ENCODE data around the gene ANKRD42.

The ANKRD42 gene

GRCh38 chr11:83275888-83276641, 82.6 kb downstream of the ANKRD42 start:
- DNase-seq (ENCODE audit: insufficient read length, low spot score) (no peak), FAIRE-seq (no peak)
- TF ChIP-seq POLR2AphosphoS5 (IDR thresholded peaks at IDR 0.05; ENCODE audit: low read depth, low read length) = no peak
- TF ChIP-seq PAX5 (IDR thresholded peaks at IDR 0.05; ENCODE audit: insufficient read depth, low read length, severe bottlenecking) = no peak
- no peak for TF ChIP-seq POU2F2 (IDR thresholded peaks at IDR 0.05; ENCODE audit: low read depth, low read length)
- TF ChIP-seq TAF1 (IDR thresholded peaks at IDR 0.05; ENCODE audit: low read depth, low read length) = no peak
- no peak for TF ChIP-seq POLR2A (IDR thresholded peaks at IDR 0.05; ENCODE audit: low read depth, low read length)
- TF ChIP-seq SPI1 (IDR thresholded peaks at IDR 0.05; ENCODE audit: low read depth, low read length) = no peak

GRCh38 chr11:83278351-83278750, 84.8 kb downstream of the ANKRD42 start:
- TF ChIP-seq POLR2AphosphoS5 (IDR thresholded peaks at IDR 0.05; ENCODE audit: low read depth, low read length) (no peak), PAX5 (IDR thresholded peaks at IDR 0.05; ENCODE audit: insufficient read depth, low read length, severe bottlenecking) (no peak), TAF1 (IDR thresholded peaks at IDR 0.05; ENCODE audit: low read depth, low read length) (no peak)
- peak; percentile 33 for FAIRE-seq

GRCh38 chr11:83280256-83280655, 86.7 kb downstream of the ANKRD42 start:
- no peak for FAIRE-seq
- no peak for TF ChIP-seq POU2F2 (IDR thresholded peaks at IDR 0.05; ENCODE audit: low read depth, low read length)
- no peak for TF ChIP-seq TAF1 (IDR thresholded peaks at IDR 0.05; ENCODE audit: low read depth, low read length)
- no peak for TF ChIP-seq SPI1 (IDR thresholded peaks at IDR 0.05; ENCODE audit: low read depth, low read length)
- TF ChIP-seq POLR2AphosphoS5 (IDR thresholded peaks at IDR 0.05; ENCODE audit: low read depth, low read length) = no peak
- TF ChIP-seq POLR2A (IDR thresholded peaks at IDR 0.05; ENCODE audit: low read depth, low read length) = no peak
- no peak for TF ChIP-seq PAX5 (IDR thresholded peaks at IDR 0.05; ENCODE audit: insufficient read depth, low read length, severe bottlenecking)
- no peak for DNase-seq (ENCODE audit: insufficient read length, low spot score)

More at GRCh38 chr11:83278351-83278750, 84.8 kb downstream of the ANKRD42 start:
- no peak for DNase-seq (ENCODE audit: insufficient read length, low spot score)

GRCh38 chr11:83282084-83282716, 88.7 kb downstream of the ANKRD42 start:
- FAIRE-seq (no peak), DNase-seq (ENCODE audit: insufficient read length, low spot score) (no peak)
- no peak for TF ChIP-seq POLR2A (IDR thresholded peaks at IDR 0.05; ENCODE audit: low read depth, low read length)
- no peak for TF ChIP-seq SPI1 (IDR thresholded peaks at IDR 0.05; ENCODE audit: low read depth, low read length)
- TF ChIP-seq TAF1 (IDR thresholded peaks at IDR 0.05; ENCODE audit: low read depth, low read length) = no peak
- TF ChIP-seq POU2F2 (IDR thresholded peaks at IDR 0.05; ENCODE audit: low read depth, low read length) = no peak
- TF ChIP-seq POLR2AphosphoS5 (IDR thresholded peaks at IDR 0.05; ENCODE audit: low read depth, low read length) = no peak

GRCh38 chr11:83284501-83285150, 91.1 kb downstream of the ANKRD42 start:
- FAIRE-seq = peak; percentile 38
- DNase-seq (ENCODE audit: insufficient read length, low spot score) = no peak

GRCh38 chr11:83285151-83285770, 91.7 kb downstream of the ANKRD42 start:
- TF ChIP-seq SPI1 (IDR thresholded peaks at IDR 0.05; ENCODE audit: low read depth, low read length) = no peak
- TF ChIP-seq POLR2A (IDR thresholded peaks at IDR 0.05; ENCODE audit: low read depth, low read length) = no peak
- no peak for TF ChIP-seq POLR2AphosphoS5 (IDR thresholded peaks at IDR 0.05; ENCODE audit: low read depth, low read length)
- TF ChIP-seq POU2F2 (IDR thresholded peaks at IDR 0.05; ENCODE audit: low read depth, low read length) = no peak
- no peak for TF ChIP-seq PAX5 (IDR thresholded peaks at IDR 0.05; ENCODE audit: insufficient read depth, low read length, severe bottlenecking)
- TF ChIP-seq TAF1 (IDR thresholded peaks at IDR 0.05; ENCODE audit: low read depth, low read length) = no peak
- DNase-seq (ENCODE audit: insufficient read length, low spot score) = no peak
- FAIRE-seq = no peak

More at GRCh38 chr11:83284501-83285150, 91.1 kb downstream of the ANKRD42 start:
- no peak for TF ChIP-seq PAX5 (IDR thresholded peaks at IDR 0.05; ENCODE audit: insufficient read depth, low read length, severe bottlenecking)
- no peak for TF ChIP-seq POLR2AphosphoS5 (IDR thresholded peaks at IDR 0.05; ENCODE audit: low read depth, low read length)
- no peak for TF ChIP-seq SPI1 (IDR thresholded peaks at IDR 0.05; ENCODE audit: low read depth, low read length)
- no peak for TF ChIP-seq TAF1 (IDR thresholded peaks at IDR 0.05; ENCODE audit: low read depth, low read length)
- TF ChIP-seq POU2F2 (IDR thresholded peaks at IDR 0.05; ENCODE audit: low read depth, low read length) = no peak
- TF ChIP-seq POLR2A (IDR thresholded peaks at IDR 0.05; ENCODE audit: low read depth, low read length) = no peak

GRCh38 chr11:83285771-83286528, 92.4 kb downstream of the ANKRD42 start, which contains the start of gene CCDC90B:
Gene CCDC90B (minus strand): TSS chr11:83286367. CDS start chr11:83285972, 395 bp downstream.
- TF ChIP-seq POLR2AphosphoS5 (IDR thresholded peaks at IDR 0.05; ENCODE audit: low read depth, low read length) (peak; percentile 93), POU2F2 (IDR thresholded peaks at IDR 0.05; ENCODE audit: low read depth, low read length) (peak; percentile 30; the same call in 1 of the 2 replicates), PAX5 (IDR thresholded peaks at IDR 0.05; ENCODE audit: insufficient read depth, low read length, severe bottlenecking) (peak; percentile 61), SPI1 (IDR thresholded peaks at IDR 0.05; ENCODE audit: low read depth, low read length) (no peak), POLR2A (IDR thresholded peaks at IDR 0.05; ENCODE audit: low read depth, low read length) (peak; percentile 94), TAF1 (IDR thresholded peaks at IDR 0.05; ENCODE audit: low read depth, low read length) (peak; percentile 84)
- DNase-seq (ENCODE audit: insufficient read length, low spot score) = peak; percentile 74
- peak; percentile 99 for FAIRE-seq

GRCh38 chr11:83287631-83288030, 94.1 kb downstream of the ANKRD42 start:
- TF ChIP-seq POLR2AphosphoS5 (IDR thresholded peaks at IDR 0.05; ENCODE audit: low read depth, low read length) (no peak), PAX5 (IDR thresholded peaks at IDR 0.05; ENCODE audit: insufficient read depth, low read length, severe bottlenecking) (no peak), TAF1 (IDR thresholded peaks at IDR 0.05; ENCODE audit: low read depth, low read length) (no peak), POLR2A (IDR thresholded peaks at IDR 0.05; ENCODE audit: low read depth, low read length) (no peak), SPI1 (IDR thresholded peaks at IDR 0.05; ENCODE audit: low read depth, low read length) (no peak), POU2F2 (IDR thresholded peaks at IDR 0.05; ENCODE audit: low read depth, low read length) (no peak)
- DNase-seq (ENCODE audit: insufficient read length, low spot score) = no peak
- FAIRE-seq = peak; percentile 64

Measured in GM12891 (cell line).